ENCODE results near the gene SLF2. TPM values are rescaled to one million over a fixed set of nuclear protein-coding genes. Genes with fewer than 3 reads are reported as not detected.

The SLF2 gene
- total and polyA plus RNA-seq, 9 of the 15 experiments (the other 6 are each of a cell fraction or from before 2014, with no cell fraction given) = 1.7 to 18.4 (median 7.8) TPM

GRCh38 chr10:100912605-100913469, at the start of gene SLF2 (continued):
- TF ChIP-seq CBX1 (IDR thresholded peaks at IDR 0.05; ENCODE audit: low read depth) = no peak
- TF ChIP-seq NFATC3 (IDR thresholded peaks at IDR 0.05) = no peak
- no peak for TF ChIP-seq ZNF24 (IDR thresholded peaks at IDR 0.05)
- TF ChIP-seq SREBF1 (IDR thresholded peaks at IDR 0.05; ENCODE audit: borderline replicate concordance, low read depth, low read length) = no peak
- TF ChIP-seq ATF6 (CRISPR knock-in tag; IDR thresholded peaks at IDR 0.05) = peak; percentile 52; the same call in 1 of the 2 replicates
- no peak for TF ChIP-seq ZNF584 (CRISPR knock-in tag; IDR thresholded peaks at IDR 0.05; ENCODE audit: low read depth)
- TF ChIP-seq SRF (CRISPR knock-in tag; IDR thresholded peaks at IDR 0.05) = peak in 1 of 2 experiments; percentile 45; a peak in 1 of 4 replicates
- no peak for TF ChIP-seq SPI1 (IDR thresholded peaks at IDR 0.05; ENCODE audit: borderline replicate concordance, low read depth, low read length)
- TF ChIP-seq ZNF830 (CRISPR knock-in tag; IDR thresholded peaks at IDR 0.05) = peak; percentile 47; the same call in 1 of the 2 replicates
- peak; percentile 92 for TF ChIP-seq CXXC5 (CRISPR knock-in tag; IDR thresholded peaks at IDR 0.05)
- no peak for TF ChIP-seq BMI1 (IDR thresholded peaks at IDR 0.05; ENCODE audit: low read length)
- no peak for TF ChIP-seq NR4A1 (CRISPR knock-in tag; IDR thresholded peaks at IDR 0.05)
- no peak for TF ChIP-seq NR4A1 (tag; IDR thresholded peaks at IDR 0.05)
- peak; percentile 61 for TF ChIP-seq KDM5B (IDR thresholded peaks at IDR 0.05; ENCODE audit: insufficient replicate concordance, low read depth, low read length)
- TF ChIP-seq HOXB6 (CRISPR knock-in tag; IDR thresholded peaks at IDR 0.05; ENCODE audit: borderline replicate concordance) = no peak
- no peak for TF ChIP-seq ZNF263 (CRISPR knock-in tag; IDR thresholded peaks at IDR 0.05; ENCODE audit: borderline replicate concordance)
- peak; percentile 6; the same call in 1 of the 2 replicates for TF ChIP-seq ESRRA (IDR thresholded peaks at IDR 0.05; ENCODE audit: borderline replicate concordance, low read depth)
- peak; percentile 41; the same call in 1 of the 2 replicates for TF ChIP-seq ATF4 (CRISPR knock-in tag; IDR thresholded peaks at IDR 0.05)
- no peak for TF ChIP-seq TAF7 (tag; IDR thresholded peaks at IDR 0.05)
- no peak for TF ChIP-seq SIRT6 (IDR thresholded peaks at IDR 0.05; ENCODE audit: low read depth, low read length)
- no peak for TF ChIP-seq HMBOX1 (IDR thresholded peaks at IDR 0.05)
- no peak for TF ChIP-seq ARID1B (IDR thresholded peaks at IDR 0.05)
- no peak for TF ChIP-seq ATF2 (CRISPR knock-in tag; IDR thresholded peaks at IDR 0.05)
